Measurements from ENCODE around the gene NEK1.

NEK1 gene

GRCh38 chr4:169611991-169612870 lies at the start of gene NEK1:
Gene NEK1, minus strand, starts transcription at chr4:169612583. Its CDS starts 9,953 bp downstream, at chr4:169602630.
- DNase-seq = peak; percentile 93

- no peak for DNase-seq
Measured at GRCh38 chr4:169661761-169662160, 49.4 kb upstream of the NEK1 start.

- no peak for DNase-seq
Measured at GRCh38 chr4:169660929-169661328, 48.5 kb upstream of the NEK1 start.

- DNase-seq = peak; percentile 70
Measured at GRCh38 chr4:169659716-169660670, 47.6 kb upstream of the NEK1 start.

- no peak for DNase-seq
Measured at GRCh38 chr4:169658975-169659715, 46.8 kb upstream of the NEK1 start.

GRCh38 chr4:169658196-169658595 lies 45.8 kb upstream of the NEK1 start:
- no peak for DNase-seq

GRCh38 chr4:169657470-169658107 lies 45.2 kb upstream of the NEK1 start:
- no peak for DNase-seq

- DNase-seq = no peak
Measured at GRCh38 chr4:169655401-169655800, 43.0 kb upstream of the NEK1 start.

- DNase-seq = no peak
Measured at GRCh38 chr4:169652535-169652934, 40.2 kb upstream of the NEK1 start.

GRCh38 chr4:169650227-169650936 lies 38.0 kb upstream of the NEK1 start:
- no peak for DNase-seq

- DNase-seq = no peak
Measured at GRCh38 chr4:169649545-169650226, 37.3 kb upstream of the NEK1 start.

- DNase-seq = no peak
Measured at GRCh38 chr4:169645627-169646026, 33.2 kb upstream of the NEK1 start.

- no peak for DNase-seq
Measured at GRCh38 chr4:169644802-169645201, 32.4 kb upstream of the NEK1 start.

GRCh38 chr4:169640261-169640870 lies 28.0 kb upstream of the NEK1 start:
- no peak for DNase-seq

GRCh38 chr4:169634975-169635374 lies 22.6 kb upstream of the NEK1 start:
- DNase-seq = no peak

- DNase-seq = no peak
Measured at GRCh38 chr4:169632896-169633295, 20.5 kb upstream of the NEK1 start.

- DNase-seq = no peak
Measured at GRCh38 chr4:169630069-169630468, 17.7 kb upstream of the NEK1 start.

GRCh38 chr4:169628579-169628978 lies 16.2 kb upstream of the NEK1 start:
- no peak for DNase-seq

- DNase-seq = no peak
Measured at GRCh38 chr4:169627307-169627706, 14.9 kb upstream of the NEK1 start.

Measured in stimulated activated CD4-positive, alpha-beta T cell treated with anti-CD3 and anti-CD28 coated beads, Interleukin-15, amount 100 ng/mL, for 24 hours (primary cell).